H1 (cell line): ENCODE data around the gene IRF4. TPM values are rescaled to one million over a fixed set of nuclear protein-coding genes. Genes with fewer than 3 reads are reported as not detected.
"Not testable (repeated sequence)": the region's sequence is repeated elsewhere in the genome, so short reads cannot be mapped to it uniquely, and the experiment has no call there.

Experiments
- CTCF ChIA-PET: fragments of 300-600 bp; sonication (Branson Sonifier 250); formaldehyde crosslinking; loops from one replicate; lab custom pipeline; 2021; ENCODE audit not compliant: partially characterized antibody; lab: Charles Lee
- POLR2A ChIA-PET: fragments of 300-600 bp; sonication (Branson Sonifier 250); formaldehyde crosslinking; loops from one replicate; lab custom pipeline; 2021; ENCODE audit warnings: inconsistent platforms; ENCODE audit not compliant: partially characterized antibody; lab: Charles Lee
- DNase-seq, 2 experiments: peaks; one replicate each; pipeline versions ENCODE4 v3.0.0 to v3.0.0-alpha.2; 2010 to 2022; ENCODE audit warnings: low spot score in 2 of 2, low read depth in 1 of 2, mixed read lengths in 1 of 2
- FAIRE-seq: peaks from 2 replicates; lab custom pipeline; 2011; peaks lifted over from hg19 to GRCh38; lab: Jason Lieb, UNC
- H2AFZ ChIP-seq: 2 replicates; pipeline ENCODE4 v1.8.1; 2012; ENCODE audit warnings: low read length, inconsistent platforms
- H2AK5ac ChIP-seq: 2 replicates; pipeline ENCODE4 v1.6.1; 2013; ENCODE audit warnings: low read depth, low read length
- H2BK120ac ChIP-seq: replicated peaks from 2 replicates; pipeline ENCODE3; 2013; ENCODE audit warnings: low read depth, low read length, inconsistent platforms
- H2BK12ac ChIP-seq: 2 replicates; pipeline ENCODE4 v1.6.1; 2013; ENCODE audit warnings: low read depth, low read length
- H2BK15ac ChIP-seq: 2 replicates; pipeline ENCODE4 v1.6.1; 2013; ENCODE audit warnings: low read length
- H2BK20ac ChIP-seq: 2 replicates; pipeline ENCODE4 v1.6.1; 2013; ENCODE audit warnings: low read length
- H2BK5ac ChIP-seq: 2 replicates; pipeline ENCODE4 v1.6.1; 2013; ENCODE audit warnings: low read depth, low read length
- H3K14ac ChIP-seq: 2 replicates; pipeline ENCODE4 v1.6.1; 2013; ENCODE audit warnings: inconsistent platforms; ENCODE audit not compliant: insufficient read length
- H3K18ac ChIP-seq: 2 replicates; pipeline ENCODE4 v1.6.1; 2013; ENCODE audit warnings: low read length; ENCODE audit errors: extremely low read depth
- H3K23ac ChIP-seq: 2 replicates; pipeline ENCODE4 v1.6.1; 2013; ENCODE audit warnings: inconsistent platforms; ENCODE audit not compliant: insufficient read length
- H3K23me2 ChIP-seq: 2 replicates; pipeline ENCODE4 v1.6.1; 2013; ENCODE audit warnings: low read depth, low read length
- H3K27ac ChIP-seq: 2 replicates; pipeline ENCODE4 v1.6.1; 2011; ENCODE audit warnings: low read depth, low read length, inconsistent platforms
- H3K27me3 ChIP-seq, 4 experiments: replicated peaks in 1 of 4; 1 replicate in 1 of 4; 2 replicates in 3 of 4; pipeline versions ENCODE4 v1.6.1 to v1.8.1; 2011 to 2013; ENCODE audit warnings: low read length in 3 of 4, mild to moderate bottlenecking in 3 of 4, inconsistent platforms in 2 of 4, mixed read lengths in 2 of 4, moderate library complexity in 1 of 4; ENCODE audit not compliant: control insufficient read depth in 3 of 4, insufficient read depth in 3 of 4; ENCODE audit errors: extremely low read depth in 1 of 4
- H3K36me3 ChIP-seq, 4 experiments: 2 replicates each; pipeline versions ENCODE4 v1.6.1 to v1.8.1; 2011 to 2013; ENCODE audit warnings: mild to moderate bottlenecking in 4 of 4, low read length in 3 of 4, moderate library complexity in 2 of 4, control low read depth in 1 of 4, inconsistent platforms in 1 of 4; ENCODE audit not compliant: insufficient read depth in 4 of 4, control insufficient read depth in 2 of 4
- H3K4ac ChIP-seq: replicated peaks from 2 replicates; pipeline ENCODE3; 2013; ENCODE audit warnings: low read length, low read depth, mixed read lengths, inconsistent platforms; ENCODE audit not compliant: insufficient read length
- H3K4me1 ChIP-seq, 4 experiments: replicated peaks in 1 of 4; 1 replicate in 1 of 4; 2 replicates in 3 of 4; pipeline versions ENCODE4 v1.6.1 to v1.8.1; 2011 to 2013; ENCODE audit warnings: low read length in 3 of 4, inconsistent platforms in 2 of 4, mixed read lengths in 1 of 4; ENCODE audit not compliant: insufficient read depth in 4 of 4, control insufficient read depth in 3 of 4
- H3K4me2 ChIP-seq, 2 experiments: 2 replicates each; pipeline versions ENCODE4 v1.6.1 to v1.8.1; 2011 to 2013; ENCODE audit warnings: low read depth in 2 of 2, low read length in 2 of 2, control low read depth in 1 of 2, inconsistent platforms in 1 of 2, mild to moderate bottlenecking in 1 of 2; ENCODE audit not compliant: insufficient read depth in 1 of 2
- H3K4me3 ChIP-seq, 4 experiments: fragments of 200-600, 300-600 bp in 1 of 4; sonication (generic), shearing (Covaris generic), sonication (Bioruptor Twin) in 1 of 4; 2 replicates each; pipeline versions ENCODE4 v1.5.1 to v1.8.1; 2011 to 2016; ENCODE audit warnings: low read length in 4 of 4, low read depth in 3 of 4, control low read depth in 2 of 4, inconsistent platforms in 2 of 4, mild to moderate bottlenecking in 2 of 4, mixed read lengths in 1 of 4, moderate library complexity in 1 of 4; ENCODE audit not compliant: insufficient read depth in 2 of 4; ENCODE audit errors: extremely low read depth in 1 of 4
- H3K56ac ChIP-seq: replicated peaks from 2 replicates; pipeline ENCODE3; 2013; ENCODE audit warnings: low read depth, mild to moderate bottlenecking, mixed read lengths, low read length, inconsistent platforms; ENCODE audit not compliant: insufficient read length
- H3K79me1 ChIP-seq: 2 replicates; pipeline ENCODE4 v1.6.1; 2013; ENCODE audit warnings: low read depth, low read length, control low read depth
- H3K79me2 ChIP-seq, 2 experiments: 2 replicates each; pipeline versions ENCODE4 v1.6.1 to v1.8.1; 2012 to 2013; ENCODE audit warnings: low read length in 2 of 2, mild to moderate bottlenecking in 2 of 2, inconsistent platforms in 1 of 2; ENCODE audit not compliant: insufficient read depth in 2 of 2, control insufficient read depth in 1 of 2
- H3K9ac ChIP-seq, 4 experiments: replicated peaks in 1 of 4; 1 replicate in 1 of 4; 2 replicates in 3 of 4; pipeline versions ENCODE4 v1.6.1 to v1.8.1; 2011 to 2013; ENCODE audit warnings: low read depth in 3 of 4, low read length in 3 of 4, control low read depth in 2 of 4, mild to moderate bottlenecking in 2 of 4, moderate library complexity in 2 of 4, inconsistent platforms in 1 of 4; ENCODE audit errors: extremely low read depth in 1 of 4
- H3K9me3 ChIP-seq, 2 experiments: 2 replicates each; pipeline versions ENCODE4 v1.6.1 to v1.8.1; 2012 to 2013; ENCODE audit warnings: mild to moderate bottlenecking in 2 of 2, moderate library complexity in 2 of 2, control low read depth in 1 of 2, inconsistent platforms in 1 of 2, low read depth in 1 of 2, low read length in 1 of 2, mixed read lengths in 1 of 2; ENCODE audit not compliant: insufficient read depth in 2 of 2
- H4K20me1 ChIP-seq, 2 experiments: replicated peaks in 1 of 2; 2 replicates each; pipeline versions ENCODE3 to v1.8.1; 2011 to 2013; ENCODE audit warnings: inconsistent platforms in 2 of 2, low read length in 2 of 2, mild to moderate bottlenecking in 1 of 2; ENCODE audit not compliant: insufficient read depth in 2 of 2, control insufficient read depth in 1 of 2
- H4K5ac ChIP-seq: 2 replicates; pipeline ENCODE4 v1.6.1; 2013; ENCODE audit warnings: low read length, low read depth, mixed read lengths, inconsistent platforms; ENCODE audit not compliant: insufficient read length
- H4K8ac ChIP-seq: 2 replicates; pipeline ENCODE4 v1.8.0; 2013; ENCODE audit warnings: mild to moderate bottlenecking, moderate library complexity, low read length, inconsistent platforms; ENCODE audit not compliant: insufficient read depth; ENCODE audit errors: extremely low read depth
- H4K91ac ChIP-seq: replicated peaks from 2 replicates; pipeline ENCODE3; 2013; ENCODE audit warnings: low read length, mixed read lengths, inconsistent platforms; ENCODE audit not compliant: insufficient read length
- WGBS, 2 experiments: shearing (Covaris generic) in 1 of 2; methylation state at CpG; one replicate each; pipeline versions ENCODE4 v1.1.6 to v1.1.7; 2013 to 2015; ENCODE audit warnings: low lambda C conversion rate in 2 of 2, mixed read lengths in 2 of 2, inconsistent platforms in 1 of 2, low coverage in 1 of 2, missing lambda C conversion rate in 1 of 2; ENCODE audit not compliant: insufficient replicate concordance in 2 of 2, insufficient coverage in 1 of 2, insufficient read length in 1 of 2; ENCODE audit errors: extremely low coverage in 1 of 2, missing lambda C conversion rate in 1 of 2; 5-methylcytosine and 5-hydroxymethylcytosine counted together
- polyA plus RNA-seq, 7 experiments: library from polyadenylated mRNA; depleted of rRNA in 3 of 7; stranded (reverse) in 5 of 7; unstranded in 2 of 7; fragments of >200 nt in 5 of 7; fragments of 200-250 nt in 2 of 7; gene quantifications; 1 replicate in 5 of 7; 2 replicates in 1 of 7; 4 replicates in 1 of 7; pipeline versions ENCODE4 v1.2.1 to v1.2.3, GENCODE V29; 2011 to 2013; ENCODE audit warnings: missing spikeins in 2 of 7, mixed read lengths in 2 of 7
- total RNA-seq: library from RNA; stranded (reverse); fragmentation: NEBNext Ultra II Directional; extraction: Animal tissue kit (Norgen Biotek cat#: 25700); gene quantifications from 2 replicates; pipeline ENCODE4 v1.2.1, GENCODE V29; 2021

The IRF4 gene
- total and polyA plus RNA-seq, 2 of the 8 experiments (the other 6 are each of a cell fraction or from before 2014, with no cell fraction given): 0.77 to 2.1 TPM

- POLR2A ChIA-PET, H2BK120ac ChIP-seq, H4K8ac ChIP-seq, H4K91ac ChIP-seq, H3K18ac ChIP-seq, FAIRE-seq, H2BK12ac ChIP-seq, H4K20me1 ChIP-seq, H3K23ac ChIP-seq, H2BK15ac ChIP-seq, H3K9ac ChIP-seq, H3K27ac ChIP-seq, H2AFZ ChIP-seq, H3K14ac ChIP-seq, H4K5ac ChIP-seq, H3K9me3 ChIP-seq, H2BK20ac ChIP-seq, H2BK5ac ChIP-seq, H3K56ac ChIP-seq, H3K79me2 ChIP-seq, H3K79me1 ChIP-seq, H3K4me2 ChIP-seq, H3K4me1 ChIP-seq, H2AK5ac ChIP-seq, DNase-seq, H3K23me2 ChIP-seq, H3K4ac ChIP-seq, H3K4me3 ChIP-seq, H3K36me3 ChIP-seq, H3K27me3 ChIP-seq: not testable (repeated sequence)
- 96% methylated on average over 12 of the region's 45 CpGs; no CpG with 5 or more reads in 1 of the 2 experiments for WGBS, 2 experiments
- CTCF ChIA-PET: interaction anchor here (1.0 to 1.8 kb wide), 5 partner anchors 15 to 238 kb away, joined by 3 to 8 read pairs (median 3); no protein-coding TSS in a partner anchor
Observed at GRCh38 chr6:426198-426738, 34.7 kb downstream of the IRF4 start.
